ENCODE data around the gene MEST.

DNA sequence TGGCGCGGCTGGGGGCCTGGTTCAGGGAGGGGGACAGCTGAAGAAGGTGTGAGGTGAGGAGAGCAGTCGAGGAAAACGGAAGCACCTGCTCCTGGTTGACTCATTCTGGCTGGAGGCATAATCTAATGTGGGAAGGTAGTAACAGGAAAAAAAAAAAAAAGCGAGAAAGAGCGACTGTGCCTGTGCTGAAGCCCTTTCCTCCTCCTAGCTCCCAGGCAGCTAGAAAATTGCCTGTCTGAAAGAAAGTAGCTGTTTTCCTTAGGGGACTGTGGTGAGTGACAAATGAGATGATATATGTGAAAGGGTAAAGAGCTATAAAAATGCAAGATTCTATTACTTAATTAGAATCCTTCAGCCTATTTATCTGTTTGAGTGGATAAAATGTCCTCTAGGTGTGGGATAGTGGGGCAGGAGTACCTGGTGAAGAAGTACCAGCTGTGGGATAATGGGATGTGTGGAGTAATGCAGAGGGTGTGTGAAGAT is 4.9 kb upstream of the MEST start:
- TF ChIP-seq, protein P1, sequence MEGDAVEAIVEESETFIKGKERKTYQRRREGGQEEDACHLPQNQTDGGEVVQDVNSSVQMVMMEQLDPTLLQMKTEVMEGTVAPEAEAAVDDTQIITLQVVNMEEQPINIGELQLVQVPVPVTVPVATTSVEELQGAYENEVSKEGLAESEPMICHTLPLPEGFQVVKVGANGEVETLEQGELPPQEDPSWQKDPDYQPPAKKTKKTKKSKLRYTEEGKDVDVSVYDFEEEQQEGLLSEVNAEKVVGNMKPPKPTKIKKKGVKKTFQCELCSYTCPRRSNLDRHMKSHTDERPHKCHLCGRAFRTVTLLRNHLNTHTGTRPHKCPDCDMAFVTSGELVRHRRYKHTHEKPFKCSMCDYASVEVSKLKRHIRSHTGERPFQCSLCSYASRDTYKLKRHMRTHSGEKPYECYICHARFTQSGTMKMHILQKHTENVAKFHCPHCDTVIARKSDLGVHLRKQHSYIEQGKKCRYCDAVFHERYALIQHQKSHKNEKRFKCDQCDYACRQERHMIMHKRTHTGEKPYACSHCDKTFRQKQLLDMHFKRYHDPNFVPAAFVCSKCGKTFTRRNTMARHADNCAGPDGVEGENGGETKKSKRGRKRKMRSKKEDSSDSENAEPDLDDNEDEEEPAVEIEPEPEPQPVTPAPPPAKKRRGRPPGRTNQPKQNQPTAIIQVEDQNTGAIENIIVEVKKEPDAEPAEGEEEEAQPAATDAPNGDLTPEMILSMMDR (conservative IDR thresholded peaks at IDR 0.05 in 1 of 2, IDR thresholded peaks at IDR 0.05 in 1 of 2; ENCODE audit: low read depth in 1 of 2, low read length in 2 of 2) = no peak
- TF ChIP-seq EZH2 (IDR thresholded peaks at IDR 0.05; ENCODE audit: low read length, missing control alignments) = no peak
